ENCODE measurements around the gene RBP3.

GRCh38 chr10:47357131-47357582 lies 9.0 kb downstream of the RBP3 start:
- no peak for TF ChIP-seq CTCF (IDR thresholded peaks at IDR 0.05)
- TF ChIP-seq POLR2A (IDR thresholded peaks at IDR 0.05): no peak

Measured in uterus (tissue), 2 donors.